ENCODE measurements around the gene INHBA. TPM values are rescaled to one million over a fixed set of nuclear protein-coding genes. Genes with fewer than 3 reads are reported as not detected.

Gene INHBA
- total RNA-seq, 2 experiments from 2014 or later: not detected

DNA sequence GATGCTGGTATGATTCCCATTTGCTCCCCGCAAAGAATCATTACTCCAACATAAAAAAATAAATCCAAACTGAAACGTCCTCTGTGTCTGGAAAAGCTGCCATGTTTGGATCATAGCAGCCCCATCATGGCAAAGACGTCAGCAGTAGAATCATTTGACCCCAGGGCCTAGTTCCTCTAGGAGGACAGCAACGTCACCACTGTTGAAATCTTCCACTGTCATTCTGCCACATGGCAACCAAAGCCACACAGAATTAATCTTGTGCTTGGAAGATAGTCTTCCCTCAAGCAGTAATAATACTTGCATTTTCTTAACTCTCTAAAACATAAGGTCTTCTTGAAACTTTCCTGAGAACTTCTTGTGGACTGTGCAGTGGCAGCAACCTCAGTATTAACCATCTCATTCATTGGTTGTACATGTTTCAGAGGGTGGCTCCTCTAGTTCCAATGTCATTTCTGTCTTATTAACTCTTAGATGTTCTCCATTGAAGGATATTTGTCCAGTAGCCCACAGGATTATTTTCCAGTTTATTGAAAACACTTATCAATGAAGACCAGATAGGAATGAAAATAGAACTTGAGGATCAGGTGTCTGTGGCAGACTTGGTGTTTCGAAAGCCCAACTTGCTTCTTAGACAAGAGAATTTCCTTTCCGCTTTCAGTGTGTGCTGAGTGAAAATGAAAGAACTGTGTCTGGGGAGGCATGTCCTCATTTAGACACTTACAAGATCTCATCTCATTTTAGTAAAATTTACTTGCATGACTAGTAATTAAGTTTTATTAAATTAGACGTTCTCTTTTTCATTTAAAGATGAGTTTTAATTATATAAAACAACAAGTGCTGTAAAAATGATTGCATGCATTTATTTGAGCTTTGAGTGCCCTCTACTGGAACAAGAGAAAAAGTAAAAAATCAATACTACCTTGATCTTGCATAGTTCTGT, 28.9 kb upstream of the INHBA start:
- ChIA-PET CTCF (interaction anchor here (0.6 to 1.0 kb wide), 2 partner anchors 974 to 1499 kb away, joined by 3 read pairs; no protein-coding TSS in a partner anchor), POLR2A (no interaction called here)
- Mint-ChIP-seq H3K4me1 (peaks cover 10% of the 10 kb centered on the region), H3K27me3 (peaks cover 9% of the 10 kb centered on the region), H3K36me3 (ENCODE audit: low read depth) (no peaks in the 10 kb centered on the region), H3K4me3 (no peak overlapping the region), H3K9me3 (no peaks in the 10 kb centered on the region), H3K27ac (no peak overlapping the region)
- no peak for DNase-seq

DNA sequence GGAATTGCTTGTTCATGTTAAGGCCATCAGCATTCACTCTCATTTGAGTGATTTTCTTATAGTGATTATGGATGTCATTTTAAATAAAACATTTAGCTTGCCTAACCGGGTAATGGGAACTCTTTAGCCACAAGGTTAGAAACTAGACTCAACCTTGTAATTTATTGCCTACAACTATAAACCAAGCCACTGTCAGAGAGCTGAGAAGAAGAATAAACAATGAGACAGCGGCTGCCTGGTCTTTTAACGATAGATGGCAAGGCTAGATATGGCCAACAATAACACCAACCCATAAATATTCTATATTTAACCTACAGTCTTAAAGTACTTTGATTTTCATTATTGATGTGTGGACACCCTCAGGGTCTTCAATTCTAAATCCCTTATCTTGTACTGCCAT, 27.8 kb upstream of the INHBA start:
- Mint-ChIP-seq H3K4me1 (peaks cover 10% of the 10 kb centered on the region), H3K36me3 (ENCODE audit: low read depth) (no peaks in the 10 kb centered on the region), H3K27ac (no peak overlapping the region), H3K4me3 (no peak overlapping the region), H3K27me3 (peaks cover 8% of the 10 kb centered on the region), H3K9me3 (no peaks in the 10 kb centered on the region)
- DNase-seq: no peak
- ChIA-PET CTCF (no interaction called here), POLR2A (no interaction called here)

DNA sequence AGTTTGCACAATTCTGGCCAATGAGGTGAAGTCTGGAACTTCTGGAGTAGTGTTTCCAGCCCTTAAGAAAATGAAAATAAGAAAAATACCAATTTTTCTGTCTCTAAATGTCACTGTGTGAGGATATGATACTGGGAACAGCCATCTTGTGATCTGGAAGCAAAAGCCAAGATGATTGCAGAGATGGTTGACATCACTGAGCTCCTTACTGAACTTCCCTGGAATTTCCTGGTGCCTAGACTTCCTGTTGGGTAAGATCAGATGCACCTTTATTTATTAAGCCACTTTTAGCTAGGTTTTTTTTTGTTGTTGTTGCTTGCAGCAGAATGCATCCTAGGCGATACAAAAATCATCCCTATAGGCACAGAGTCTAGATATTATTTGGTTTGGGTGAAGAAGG, 27.3 kb upstream of the INHBA start:
- ChIA-PET POLR2A (no interaction called here), CTCF (no interaction called here)
- peaks cover 10% of the 10 kb centered on the region for H3K4me1 Mint-ChIP-seq
- no peak overlapping the region for H3K27ac Mint-ChIP-seq
- H3K9me3 Mint-ChIP-seq: no peaks in the 10 kb centered on the region
- H3K27me3 Mint-ChIP-seq: peaks cover 9% of the 10 kb centered on the region
- no peak for DNase-seq
- H3K36me3 Mint-ChIP-seq (ENCODE audit: low read depth): no peaks in the 10 kb centered on the region
- H3K4me3 Mint-ChIP-seq: no peak overlapping the region

DNA sequence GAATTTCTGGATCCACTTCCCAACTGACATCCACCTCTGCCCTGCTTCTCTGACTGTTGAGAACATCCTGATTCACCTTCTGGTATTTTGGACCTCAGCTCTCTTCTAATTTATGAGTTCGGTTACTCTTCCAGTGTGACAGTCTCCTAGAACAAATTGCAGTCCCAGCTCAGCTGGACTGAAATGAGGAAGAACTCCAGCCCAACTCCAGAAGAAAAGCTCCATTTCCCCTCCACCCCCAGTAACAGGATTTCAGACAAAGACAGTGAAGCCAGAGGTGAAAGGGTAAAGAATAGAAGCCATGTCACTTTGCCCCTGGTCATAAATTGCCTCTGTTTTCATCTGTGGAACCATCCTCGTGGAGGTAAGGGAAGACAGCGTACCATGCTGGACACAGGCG, 26.2 kb upstream of the INHBA start:
- peaks cover 9% of the 10 kb centered on the region for H3K27me3 Mint-ChIP-seq
- no peak for DNase-seq
- no peak overlapping the region for H3K27ac Mint-ChIP-seq
- peaks cover 10% of the 10 kb centered on the region for H3K4me1 Mint-ChIP-seq
- H3K9me3 Mint-ChIP-seq: no peaks in the 10 kb centered on the region
- H3K36me3 Mint-ChIP-seq (ENCODE audit: low read depth): no peaks in the 10 kb centered on the region
- POLR2A ChIA-PET: no interaction called here
- H3K4me3 Mint-ChIP-seq: no peak overlapping the region
- CTCF ChIA-PET: no interaction called here

DNA sequence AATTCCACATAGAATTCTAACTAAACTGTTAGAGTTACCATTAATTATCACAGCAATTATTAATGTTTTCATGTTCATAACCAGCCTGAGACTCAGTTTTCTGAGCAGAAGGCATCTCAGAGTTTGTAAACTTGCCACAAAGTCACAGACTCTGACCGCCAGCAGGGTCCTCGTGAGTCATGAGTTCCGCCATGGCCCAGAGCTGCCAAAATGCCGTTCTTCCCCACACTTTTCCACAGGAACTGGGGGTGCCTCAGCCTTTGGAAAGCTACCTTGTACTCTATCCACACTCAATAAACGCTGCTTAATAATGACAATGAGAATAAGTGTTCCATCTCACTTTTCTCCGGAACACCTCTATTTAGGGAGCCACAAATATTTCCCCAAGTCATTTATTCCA, 22.1 kb upstream of the INHBA start:
- ChIA-PET CTCF (interaction anchor here (1.1 kb wide), 1 partner anchor 20 kb away, joined by 3 read pairs; no protein-coding TSS in a partner anchor), POLR2A (no interaction called here)
- H3K9me3 Mint-ChIP-seq: no peaks in the 10 kb centered on the region
- H3K27me3 Mint-ChIP-seq: peaks cover 9% of the 10 kb centered on the region
- H3K27ac Mint-ChIP-seq: no peak overlapping the region
- no peak overlapping the region for H3K4me3 Mint-ChIP-seq
- DNase-seq: no peak
- H3K4me1 Mint-ChIP-seq: no peaks in the 10 kb centered on the region
- H3K36me3 Mint-ChIP-seq (ENCODE audit: low read depth): no peaks in the 10 kb centered on the region

DNA sequence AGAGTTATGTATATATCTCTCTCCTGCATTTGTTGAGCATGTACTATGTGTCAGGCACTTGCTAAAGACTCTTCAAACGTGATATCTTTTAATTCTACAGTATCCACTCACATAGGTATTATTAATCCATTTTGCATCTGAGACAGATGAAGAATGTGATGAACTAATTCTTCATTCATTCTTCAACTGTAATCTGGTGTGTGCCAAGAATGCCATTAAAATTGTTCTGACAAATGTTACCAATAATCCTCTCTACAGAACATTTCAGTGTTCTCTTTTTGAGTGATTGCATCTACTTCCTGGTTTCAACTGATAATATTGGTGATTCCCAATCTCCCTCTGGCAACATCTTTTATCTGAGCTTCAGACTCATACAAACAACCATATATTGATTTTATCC, 18.0 kb upstream of the INHBA start:
- ChIA-PET CTCF (no interaction called here), POLR2A (no interaction called here)
- Mint-ChIP-seq H3K27ac (no peak overlapping the region), H3K9me3 (no peaks in the 10 kb centered on the region), H3K4me3 (no peak overlapping the region), H3K4me1 (no peaks in the 10 kb centered on the region), H3K27me3 (peaks cover 7% of the 10 kb centered on the region), H3K36me3 (ENCODE audit: low read depth) (no peaks in the 10 kb centered on the region)
- no peak for DNase-seq

DNA sequence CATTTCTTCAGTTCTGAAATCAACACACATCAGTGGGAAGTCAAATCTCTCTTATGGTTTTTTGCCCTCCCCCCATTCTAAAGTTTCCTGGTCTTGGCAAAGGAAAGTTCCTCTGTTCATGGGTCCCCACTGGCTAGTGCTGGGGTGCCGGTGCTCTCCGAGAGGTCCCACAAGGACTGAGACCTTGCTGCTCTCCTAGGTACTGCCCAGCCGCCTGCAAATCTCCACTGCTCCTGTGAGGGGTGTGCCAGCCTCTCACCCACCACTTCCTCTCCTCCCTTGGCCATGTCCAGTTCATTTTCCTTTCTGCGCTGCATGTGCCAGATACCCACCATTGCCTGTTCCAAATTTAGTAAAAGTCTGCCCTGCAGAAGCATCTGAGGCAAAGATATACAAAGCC, 17.2 kb upstream of the INHBA start:
- Mint-ChIP-seq H3K9me3 (no peaks in the 10 kb centered on the region), H3K4me1 (no peaks in the 10 kb centered on the region), H3K27ac (no peak overlapping the region), H3K36me3 (ENCODE audit: low read depth) (no peaks in the 10 kb centered on the region), H3K4me3 (no peak overlapping the region), H3K27me3 (peaks cover 6% of the 10 kb centered on the region)
- POLR2A ChIA-PET: no interaction called here
- CTCF ChIA-PET: no interaction called here
- no peak for DNase-seq

DNA sequence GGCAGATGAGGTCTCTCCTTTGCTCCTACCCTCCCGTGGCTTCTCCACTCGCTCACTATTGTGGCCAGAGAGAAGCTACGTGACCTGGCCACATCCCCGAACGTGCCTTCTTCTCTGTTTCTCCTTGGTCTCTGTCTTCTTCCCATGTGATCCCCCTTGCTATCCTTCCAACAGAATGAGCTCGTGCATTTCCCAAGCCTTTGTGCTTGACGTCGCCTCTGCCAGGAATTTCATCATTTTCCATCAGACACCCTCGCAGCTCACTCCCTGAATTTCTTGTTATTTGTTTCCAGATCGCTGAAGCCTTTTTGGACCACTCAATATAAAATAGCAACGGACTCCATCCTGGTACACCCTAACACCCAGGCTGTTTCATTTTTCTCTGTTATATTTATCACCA, 13.8 kb upstream of the INHBA start:
- DNase-seq: no peak
- CTCF ChIA-PET: no interaction called here

DNA sequence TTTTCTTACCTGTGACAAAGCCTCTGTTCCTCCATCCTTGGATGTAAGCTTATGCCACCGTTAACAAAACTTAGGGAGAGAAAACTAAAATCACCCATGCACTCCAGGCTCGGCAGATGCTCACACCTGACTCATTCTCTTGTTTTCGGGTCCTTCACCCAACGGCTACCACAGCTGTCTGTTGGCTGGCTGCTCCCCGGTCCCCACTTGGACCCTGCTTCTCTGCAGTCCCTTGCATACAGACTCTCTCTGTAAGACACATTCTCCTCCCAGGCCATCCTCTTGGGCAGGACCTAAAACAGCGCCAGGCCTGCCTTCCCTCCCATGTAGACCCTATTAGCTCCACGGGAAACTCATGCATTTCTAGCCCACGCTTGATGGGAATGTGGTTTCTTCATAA, 12.1 kb upstream of the INHBA start:
- DNase-seq: no peak
- ChIA-PET POLR2A (no interaction called here), CTCF (interaction anchor here (2.2 kb wide), 1 partner anchor 10 kb away, joined by 5 read pairs; no protein-coding TSS in a partner anchor)
- Mint-ChIP-seq H3K4me1 (no peaks in the 10 kb centered on the region), H3K4me3 (no peak overlapping the region), H3K36me3 (ENCODE audit: low read depth) (no peaks in the 10 kb centered on the region), H3K9me3 (no peaks in the 10 kb centered on the region), H3K27me3 (no peaks in the 10 kb centered on the region), H3K27ac (no peak overlapping the region)

More for the DNA sequence above, 13.8 kb upstream of the INHBA start:
- Mint-ChIP-seq H3K9me3 (no peaks in the 10 kb centered on the region), H3K4me3 (no peak overlapping the region), H3K36me3 (ENCODE audit: low read depth) (no peaks in the 10 kb centered on the region), H3K27ac (no peak overlapping the region), H3K4me1 (no peaks in the 10 kb centered on the region), H3K27me3 (no peaks in the 10 kb centered on the region)
- POLR2A ChIA-PET: no interaction called here

DNA sequence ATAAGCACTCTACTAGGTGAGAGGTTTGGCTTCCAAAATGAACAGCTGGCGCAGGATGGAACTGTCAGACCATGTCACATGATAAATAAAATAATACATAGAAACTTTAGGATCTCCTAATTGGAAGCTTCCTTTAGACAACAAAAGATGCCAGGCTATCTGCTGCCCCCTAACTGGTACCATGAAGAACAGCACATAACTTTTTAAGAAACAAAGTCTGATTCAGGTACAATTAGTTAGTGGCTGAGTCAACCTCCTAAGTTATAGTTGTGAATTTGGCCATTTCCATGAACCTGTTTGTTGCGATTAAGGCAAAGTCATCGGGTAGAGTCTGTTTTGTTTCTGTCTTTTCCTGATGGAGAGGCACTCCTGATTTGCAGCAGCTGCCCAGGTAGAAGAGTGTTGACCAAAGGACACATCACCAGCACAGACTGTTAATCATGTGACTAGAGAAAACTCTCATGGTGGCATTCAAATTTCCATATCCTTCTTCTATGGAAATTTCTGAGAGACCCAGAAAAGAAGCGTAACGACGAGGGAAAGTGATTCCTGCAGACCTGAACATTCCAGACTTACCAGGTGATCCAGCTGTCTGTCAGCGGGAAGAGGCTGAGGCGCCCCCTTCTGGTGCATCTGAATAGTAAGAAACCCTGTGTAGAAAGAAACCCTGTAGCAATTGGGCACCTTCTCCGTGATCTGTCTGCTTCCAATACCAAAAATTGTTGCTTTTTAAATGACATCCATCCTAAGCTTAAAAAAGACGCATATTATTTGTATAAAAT, 8.6 kb upstream of the INHBA start:
- H3K36me3 Mint-ChIP-seq (ENCODE audit: low read depth): no peaks in the 10 kb centered on the region
- no peaks in the 10 kb centered on the region for H3K4me1 Mint-ChIP-seq
- ChIA-PET POLR2A (no interaction called here), CTCF (no interaction called here)
- peaks cover 4% of the 10 kb centered on the region for H3K27me3 Mint-ChIP-seq
- no peak overlapping the region for H3K27ac Mint-ChIP-seq
- no peak overlapping the region for H3K4me3 Mint-ChIP-seq
- DNase-seq: no peak
- H3K9me3 Mint-ChIP-seq: no peaks in the 10 kb centered on the region

DNA sequence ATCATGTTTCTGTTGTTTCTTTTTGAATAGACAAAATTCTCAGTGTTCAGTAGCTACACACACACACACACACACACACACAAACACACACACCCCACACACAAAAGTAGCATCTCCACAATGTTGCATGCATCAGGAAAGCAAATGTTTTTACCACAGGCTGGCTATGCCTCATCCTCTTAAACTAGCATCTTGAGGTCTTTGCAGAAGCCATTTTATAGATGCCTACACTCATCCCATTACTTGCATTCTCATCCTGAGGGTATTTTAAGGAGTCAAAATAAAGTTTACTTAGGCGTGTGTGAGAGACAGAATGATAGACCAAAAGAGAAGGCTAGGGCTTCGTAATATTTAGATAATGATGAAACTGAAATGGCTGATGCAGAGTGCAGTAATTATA, 7.9 kb upstream of the INHBA start:
- H3K27me3 Mint-ChIP-seq: peaks cover 8% of the 10 kb centered on the region
- no peaks in the 10 kb centered on the region for H3K36me3 Mint-ChIP-seq (ENCODE audit: low read depth)
- ChIA-PET CTCF (no interaction called here), POLR2A (no interaction called here)
- no peaks in the 10 kb centered on the region for H3K9me3 Mint-ChIP-seq
- H3K4me1 Mint-ChIP-seq: peaks cover 4% of the 10 kb centered on the region
- no peak overlapping the region for H3K27ac Mint-ChIP-seq
- no peak overlapping the region for H3K4me3 Mint-ChIP-seq
- DNase-seq: no peak

DNA sequence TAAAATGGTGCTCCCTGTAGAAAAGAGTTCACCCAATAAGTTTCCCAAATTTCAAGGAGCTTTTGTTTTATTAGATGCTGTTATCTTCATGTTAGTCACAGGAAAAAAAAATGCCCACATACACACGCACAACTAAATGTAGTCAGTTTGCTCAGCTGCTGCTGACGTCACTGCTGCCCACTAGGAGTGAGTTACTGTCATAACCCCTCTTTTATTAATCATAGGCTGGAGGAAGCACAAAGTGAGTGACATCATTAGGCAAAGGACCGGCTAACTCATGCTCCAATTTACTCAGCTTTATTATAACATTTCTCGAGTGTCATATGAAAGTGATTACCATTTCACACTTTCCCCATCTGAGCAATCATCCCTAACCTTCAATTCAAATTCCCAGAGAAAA, 6.7 kb upstream of the INHBA start:
- Mint-ChIP-seq H3K27me3 (peaks cover 14% of the 10 kb centered on the region), H3K4me1 (peaks cover 12% of the 10 kb centered on the region), H3K4me3 (no peak overlapping the region), H3K27ac (no peak overlapping the region), H3K36me3 (ENCODE audit: low read depth) (no peaks in the 10 kb centered on the region), H3K9me3 (no peaks in the 10 kb centered on the region)
- DNase-seq: no peak
- ChIA-PET CTCF (no interaction called here), POLR2A (no interaction called here)

DNA sequence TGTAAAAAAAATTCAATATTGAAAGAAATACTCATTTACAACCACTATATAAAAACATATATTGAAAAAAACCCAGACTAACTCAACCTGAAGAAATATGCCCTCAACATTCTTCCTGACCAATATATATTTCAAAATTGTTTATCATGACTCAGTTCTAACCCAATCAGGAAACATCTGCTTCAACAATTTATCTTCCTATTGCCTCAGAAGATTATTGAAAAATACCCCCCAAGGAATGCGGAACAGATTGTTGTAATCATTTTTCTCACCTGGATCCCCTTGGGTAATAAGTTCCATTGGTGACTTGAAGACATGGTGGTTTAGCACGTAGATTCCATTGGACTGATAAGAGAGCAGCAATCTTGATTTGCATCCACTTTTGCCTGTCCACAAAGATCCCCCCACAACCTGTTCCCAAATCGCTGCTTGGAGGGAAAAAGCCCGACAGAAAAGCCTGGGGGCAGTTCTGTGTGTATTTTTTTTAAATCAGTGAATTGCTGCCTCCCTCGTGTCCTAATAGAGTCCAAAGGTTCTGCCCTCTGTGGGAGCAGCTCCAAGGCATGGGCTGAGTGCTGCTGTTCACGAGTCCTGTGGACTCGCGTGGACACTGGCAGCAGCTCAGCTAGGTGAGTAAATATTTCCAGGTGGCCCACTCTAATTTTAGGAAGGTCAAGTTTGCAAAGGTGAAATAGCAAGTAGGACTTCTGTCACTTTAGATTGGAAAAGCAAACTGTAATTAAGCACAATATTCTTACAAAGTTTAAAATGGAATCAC, 5.9 kb upstream of the INHBA start:
- no peak for DNase-seq
- Mint-ChIP-seq H3K36me3 (ENCODE audit: low read depth) (no peaks in the 10 kb centered on the region), H3K4me1 (peaks cover 14% of the 10 kb centered on the region), H3K27me3 (peaks cover 20% of the 10 kb centered on the region), H3K27ac (no peak overlapping the region), H3K9me3 (no peaks in the 10 kb centered on the region), H3K4me3 (no peak overlapping the region)
- ChIA-PET POLR2A (no interaction called here), CTCF (no interaction called here)
